Mesothelial cell of epicardium (in vitro differentiated cells): Measurements from ENCODE around the gene ANKRD34B. TPM values are rescaled to one million over a fixed set of nuclear protein-coding genes. Genes with fewer than 3 reads are reported as not detected.
A peak's percentile ranks its signal among the peaks of the same experiment; 100 is the strongest.

ENCODE experiments used
- DNase-seq, 2 experiments: peaks; one replicate each; pipeline ENCODE4 v3.0.0; 2021; ENCODE audit warnings: low spot score in 2 of 2; ENCODE audit not compliant: unreplicated experiment in 2 of 2
- H3K27ac Mint-ChIP-seq: 2 replicates; pipeline ENCODE4 v1.8.0; 2021; ENCODE audit warnings: mixed read lengths
- H3K27me3 Mint-ChIP-seq: 2 replicates; pipeline ENCODE4 v1.8.0; 2021; ENCODE audit warnings: low read depth, mixed read lengths
- H3K36me3 Mint-ChIP-seq: 2 replicates; pipeline ENCODE4 v1.8.0; 2021; ENCODE audit warnings: mixed read lengths
- H3K4me1 Mint-ChIP-seq: 2 replicates; pipeline ENCODE4 v1.8.0; 2021; ENCODE audit warnings: mixed read lengths
- H3K4me3 Mint-ChIP-seq: 2 replicates; pipeline ENCODE4 v1.8.0; 2021; ENCODE audit warnings: mild to moderate bottlenecking, moderate library complexity, mixed read lengths
- H3K9me3 Mint-ChIP-seq: 2 replicates; pipeline ENCODE4 v1.8.0; 2021; ENCODE audit warnings: mixed read lengths
- total RNA-seq: library from RNA; stranded (reverse); gene quantifications from 3 replicates; pipeline ENCODE4 v1.2.1, GENCODE V29; 2021
- TF ChIP-seq, protein P1 (sequence below): fragments of 200-600 bp; sonication (generic); IDR thresholded peaks from one replicate; pipeline ENCODE4 v1.5.0; 2021; ENCODE audit warnings: antibody characterized with exemption; ENCODE audit not compliant: unreplicated experiment

ANKRD34B gene
- total RNA-seq = 0.09 to 0.14 TPM in 2 of 3 replicates, not detected in the other

DNA sequence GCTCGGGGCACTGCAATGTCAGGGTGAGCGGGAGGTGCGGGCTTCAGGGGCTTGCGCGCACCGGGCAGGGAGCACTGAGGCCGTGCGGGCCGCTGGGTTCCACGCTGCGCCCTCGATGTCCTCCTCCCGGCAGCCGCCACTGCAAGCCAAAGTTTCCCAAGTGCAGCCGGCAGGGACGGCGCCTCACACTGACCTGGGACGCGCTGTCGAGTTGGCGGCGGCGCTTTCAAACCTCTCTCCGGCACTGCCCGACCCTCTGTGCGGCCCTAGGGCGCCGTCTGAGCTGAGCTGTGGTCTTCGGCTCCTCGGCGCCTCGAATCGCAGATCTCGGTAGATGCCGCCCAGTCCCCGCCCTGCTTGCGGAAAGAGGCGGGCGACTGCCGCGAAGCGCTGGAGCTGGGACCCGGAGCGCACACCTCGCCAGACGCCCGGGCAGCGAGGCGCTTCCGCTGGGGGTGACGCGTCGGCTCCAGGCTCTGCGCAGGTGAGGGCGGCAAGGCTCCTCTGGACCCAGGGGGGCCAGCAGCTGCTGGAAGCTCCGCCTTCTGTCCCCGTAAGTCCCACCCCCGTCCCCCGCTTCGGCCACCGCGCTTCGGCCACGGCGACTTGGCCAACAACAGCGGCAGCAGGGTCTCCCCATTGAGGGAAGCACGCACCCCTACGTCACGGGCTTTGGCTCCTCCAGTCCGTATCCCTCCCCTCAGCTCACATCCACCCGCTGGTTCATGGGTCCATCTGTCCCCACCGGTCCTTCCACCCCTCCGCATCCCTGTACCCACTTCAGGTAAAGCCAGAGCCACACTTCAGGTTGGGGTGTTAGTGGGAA lies at the start of gene ANKRD34B:
ANKRD34B (minus strand) TSS at position 320 of the 826 bp plus-strand sequence. CDS start 10,261 bp downstream, outside the sequence.
- peak in 1 of 2 experiments; percentile 46 for DNase-seq
- no peaks in the 10 kb centered on the region for H3K36me3 Mint-ChIP-seq
- peaks cover 87% of the 10 kb centered on the region for H3K27me3 Mint-ChIP-seq
- peaks cover 6% of the 10 kb centered on the region for H3K9me3 Mint-ChIP-seq
- H3K27ac Mint-ChIP-seq = no peak within 1 kb of the TSS
- TF ChIP-seq, protein P1, sequence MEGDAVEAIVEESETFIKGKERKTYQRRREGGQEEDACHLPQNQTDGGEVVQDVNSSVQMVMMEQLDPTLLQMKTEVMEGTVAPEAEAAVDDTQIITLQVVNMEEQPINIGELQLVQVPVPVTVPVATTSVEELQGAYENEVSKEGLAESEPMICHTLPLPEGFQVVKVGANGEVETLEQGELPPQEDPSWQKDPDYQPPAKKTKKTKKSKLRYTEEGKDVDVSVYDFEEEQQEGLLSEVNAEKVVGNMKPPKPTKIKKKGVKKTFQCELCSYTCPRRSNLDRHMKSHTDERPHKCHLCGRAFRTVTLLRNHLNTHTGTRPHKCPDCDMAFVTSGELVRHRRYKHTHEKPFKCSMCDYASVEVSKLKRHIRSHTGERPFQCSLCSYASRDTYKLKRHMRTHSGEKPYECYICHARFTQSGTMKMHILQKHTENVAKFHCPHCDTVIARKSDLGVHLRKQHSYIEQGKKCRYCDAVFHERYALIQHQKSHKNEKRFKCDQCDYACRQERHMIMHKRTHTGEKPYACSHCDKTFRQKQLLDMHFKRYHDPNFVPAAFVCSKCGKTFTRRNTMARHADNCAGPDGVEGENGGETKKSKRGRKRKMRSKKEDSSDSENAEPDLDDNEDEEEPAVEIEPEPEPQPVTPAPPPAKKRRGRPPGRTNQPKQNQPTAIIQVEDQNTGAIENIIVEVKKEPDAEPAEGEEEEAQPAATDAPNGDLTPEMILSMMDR = no peak
- H3K4me1 Mint-ChIP-seq = peaks cover 2% of the 10 kb centered on the region
- H3K4me3 Mint-ChIP-seq = peak within 1 kb of the TSS; percentile 68

DNA sequence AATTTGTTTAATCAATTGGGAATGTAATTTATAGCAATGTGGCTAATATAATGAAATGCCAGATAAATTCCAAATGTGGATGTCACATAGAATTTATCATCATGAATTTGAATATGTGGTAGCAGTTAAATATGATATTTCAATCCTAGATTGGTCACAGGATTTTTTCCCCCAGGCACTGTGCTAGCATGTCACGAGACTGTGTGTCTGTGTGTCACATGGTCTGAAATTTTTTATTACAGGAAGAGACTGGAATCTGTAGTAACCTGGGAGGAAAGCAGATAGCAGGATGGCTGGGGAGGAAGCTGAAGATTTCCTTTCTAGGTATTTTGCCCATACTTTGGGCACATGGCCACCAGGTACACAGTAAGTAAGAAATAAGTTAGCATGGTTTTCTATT lies 49.0 kb upstream of the ANKRD34B start:
- TF ChIP-seq, protein P1 = no peak
- peaks cover 9% of the 10 kb centered on the region for H3K36me3 Mint-ChIP-seq
- H3K9me3 Mint-ChIP-seq = no peaks in the 10 kb centered on the region

DNA sequence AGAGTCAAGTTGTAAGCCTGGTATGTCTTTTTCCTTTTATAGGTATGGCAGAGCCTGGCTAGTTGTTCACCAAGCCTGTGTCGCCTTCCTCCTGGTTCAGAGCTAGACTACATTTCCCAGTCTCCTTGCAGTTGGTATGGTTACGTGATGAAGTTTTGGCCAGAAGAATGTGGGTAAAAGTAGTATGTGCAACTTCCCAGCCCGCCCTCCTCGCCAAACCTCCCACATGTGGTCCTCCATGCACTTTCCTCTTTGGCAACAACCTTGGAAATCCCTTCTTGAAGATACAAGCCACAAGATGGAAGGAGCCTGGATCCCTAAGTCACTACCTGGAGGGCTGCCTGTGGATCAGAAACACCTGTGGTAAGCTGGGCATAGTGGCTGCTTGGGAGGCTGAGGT lies 48.4 kb upstream of the ANKRD34B start:
- H3K27ac Mint-ChIP-seq = no peak overlapping the region
- H3K27me3 Mint-ChIP-seq = no peaks in the 10 kb centered on the region
- no peak overlapping the region for H3K4me3 Mint-ChIP-seq
- H3K9me3 Mint-ChIP-seq = no peaks in the 10 kb centered on the region
- peaks cover 9% of the 10 kb centered on the region for H3K36me3 Mint-ChIP-seq
- peaks cover 14% of the 10 kb centered on the region for H3K4me1 Mint-ChIP-seq
- TF ChIP-seq, protein P1 = no peak
- DNase-seq = no peak

More for the DNA sequence above, 49.0 kb upstream of the ANKRD34B start:
- Mint-ChIP-seq H3K4me1 (peaks cover 14% of the 10 kb centered on the region), H3K27ac (no peak overlapping the region), H3K27me3 (no peaks in the 10 kb centered on the region), H3K4me3 (no peak overlapping the region)
- DNase-seq = no peak

DNA sequence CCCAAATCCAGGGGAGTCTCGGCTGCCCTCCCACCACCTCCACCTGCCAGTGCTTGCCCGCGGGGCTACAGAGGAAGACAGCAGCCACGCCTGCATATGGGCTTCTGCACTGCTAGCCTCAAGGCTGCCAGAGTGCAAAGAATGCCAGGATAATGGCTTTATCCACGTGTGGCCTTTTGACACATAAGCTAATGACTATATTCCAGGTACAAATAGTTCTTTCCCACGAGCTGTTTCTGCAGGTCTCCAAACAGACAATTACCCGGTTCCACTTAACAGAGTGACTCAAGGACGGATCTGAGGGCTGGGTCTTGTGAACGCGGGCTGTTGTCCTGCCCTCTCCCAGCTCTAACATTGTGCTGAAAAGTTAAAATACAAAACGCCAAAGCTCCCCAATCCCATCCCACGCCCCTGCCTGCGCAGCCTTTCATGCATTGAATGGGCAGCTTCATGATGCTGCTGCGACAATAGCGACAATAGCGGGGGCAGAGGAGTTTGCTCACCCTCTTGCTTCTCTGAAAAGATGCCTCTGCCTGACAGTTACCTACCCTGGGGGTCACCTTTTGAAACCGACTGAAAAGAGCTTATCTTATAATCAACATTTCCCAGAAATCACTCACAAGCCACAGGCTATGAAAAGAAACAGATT lies 45.3 kb upstream of the ANKRD34B start:
- H3K4me1 Mint-ChIP-seq = peaks cover 14% of the 10 kb centered on the region
- no peaks in the 10 kb centered on the region for H3K36me3 Mint-ChIP-seq
- H3K27ac Mint-ChIP-seq = no peak overlapping the region
- peaks cover 5% of the 10 kb centered on the region for H3K9me3 Mint-ChIP-seq
- TF ChIP-seq, protein P1 = no peak
- H3K4me3 Mint-ChIP-seq = no peak overlapping the region
- DNase-seq = no peak
- no peaks in the 10 kb centered on the region for H3K27me3 Mint-ChIP-seq

DNA sequence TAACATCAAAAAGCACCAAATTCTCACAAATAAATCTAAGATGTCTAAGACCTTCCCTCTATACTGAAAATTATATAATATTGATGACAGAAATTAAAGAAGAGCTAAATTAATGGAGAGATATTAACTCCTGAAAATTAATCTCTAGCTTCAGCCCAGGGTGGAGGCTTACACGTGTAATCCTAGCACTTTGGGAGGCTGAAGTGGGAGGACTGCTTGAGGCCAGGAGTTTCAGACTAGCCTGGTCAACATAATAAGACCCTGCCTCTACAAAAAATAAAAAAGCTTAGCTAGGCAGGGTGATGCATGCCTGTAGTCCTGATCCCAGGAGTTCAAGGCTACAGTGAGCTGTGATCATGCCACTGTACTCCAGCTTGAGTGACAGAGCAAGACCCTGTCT lies 39.6 kb upstream of the ANKRD34B start:
- Mint-ChIP-seq H3K4me1 (peaks cover 4% of the 10 kb centered on the region), H3K36me3 (peaks cover 2% of the 10 kb centered on the region), H3K27me3 (no peaks in the 10 kb centered on the region), H3K4me3 (no peak overlapping the region), H3K27ac (no peak overlapping the region), H3K9me3 (peaks cover 10% of the 10 kb centered on the region)
- TF ChIP-seq, protein P1 = no peak
- DNase-seq = no peak
